ENCODE results near the gene TGM2. TPM values are rescaled to one million over a fixed set of nuclear protein-coding genes. Genes with fewer than 3 reads are reported as not detected.

Gene TGM2
- total RNA-seq, 1 donor from 2014 or later: 5.5 TPM

- no peaks in the 10 kb centered on the region for H3K27me3 ChIP-seq (ENCODE audit: control insufficient read depth, insufficient read depth, low read length)
These were observed 69.9 kb downstream of the TGM2 start for GRCh38 chr20:38095017-38095686.

DNA sequence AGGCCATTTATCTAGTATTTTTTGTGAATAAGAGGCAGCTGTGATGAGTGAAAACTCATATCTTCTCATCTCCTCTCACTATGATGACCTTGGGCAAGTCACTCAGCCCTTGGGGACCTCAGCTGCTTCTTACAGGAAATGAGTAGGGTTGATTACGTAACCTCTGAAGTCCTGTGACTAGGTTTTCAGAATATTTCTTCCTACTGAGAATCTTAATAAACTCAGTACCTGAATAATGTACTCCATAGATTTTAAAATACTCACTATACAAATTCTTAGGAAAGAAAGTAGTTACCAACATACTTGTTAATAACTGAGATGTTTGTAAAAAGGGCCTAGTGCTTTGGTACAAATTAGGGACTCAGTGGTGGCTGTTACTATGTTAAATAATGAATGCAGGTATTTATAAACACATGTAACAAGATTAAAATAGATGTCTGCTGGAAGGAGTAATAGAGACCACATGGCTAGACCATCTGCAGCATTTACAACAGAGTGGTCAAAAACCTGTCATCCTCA lies 70.6 kb downstream of the TGM2 start:
- Histone ChIP-seq H3K27me3 (ENCODE audit: control insufficient read depth, insufficient read depth, low read length) (no peaks in the 10 kb centered on the region), H3K4me3 (ENCODE audit: low read depth, low read length) (no peak overlapping the region), H3K36me3 (ENCODE audit: control insufficient read depth, insufficient read depth, low read length) (peaks cover 4% of the 10 kb centered on the region)
- TF ChIP-seq, protein P1, sequence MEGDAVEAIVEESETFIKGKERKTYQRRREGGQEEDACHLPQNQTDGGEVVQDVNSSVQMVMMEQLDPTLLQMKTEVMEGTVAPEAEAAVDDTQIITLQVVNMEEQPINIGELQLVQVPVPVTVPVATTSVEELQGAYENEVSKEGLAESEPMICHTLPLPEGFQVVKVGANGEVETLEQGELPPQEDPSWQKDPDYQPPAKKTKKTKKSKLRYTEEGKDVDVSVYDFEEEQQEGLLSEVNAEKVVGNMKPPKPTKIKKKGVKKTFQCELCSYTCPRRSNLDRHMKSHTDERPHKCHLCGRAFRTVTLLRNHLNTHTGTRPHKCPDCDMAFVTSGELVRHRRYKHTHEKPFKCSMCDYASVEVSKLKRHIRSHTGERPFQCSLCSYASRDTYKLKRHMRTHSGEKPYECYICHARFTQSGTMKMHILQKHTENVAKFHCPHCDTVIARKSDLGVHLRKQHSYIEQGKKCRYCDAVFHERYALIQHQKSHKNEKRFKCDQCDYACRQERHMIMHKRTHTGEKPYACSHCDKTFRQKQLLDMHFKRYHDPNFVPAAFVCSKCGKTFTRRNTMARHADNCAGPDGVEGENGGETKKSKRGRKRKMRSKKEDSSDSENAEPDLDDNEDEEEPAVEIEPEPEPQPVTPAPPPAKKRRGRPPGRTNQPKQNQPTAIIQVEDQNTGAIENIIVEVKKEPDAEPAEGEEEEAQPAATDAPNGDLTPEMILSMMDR (IDR thresholded peaks at IDR 0.05; ENCODE audit: insufficient read depth, low read length, severe bottlenecking): no peak
- FAIRE-seq: no peak
- peak; percentile 71 for DNase-seq (ENCODE audit: low read depth)

More at GRCh38 chr20:38095017-38095686, 69.9 kb downstream of the TGM2 start:
- FAIRE-seq (no peak), DNase-seq (ENCODE audit: low read depth) (no peak)
- TF ChIP-seq, protein P1 (IDR thresholded peaks at IDR 0.05; ENCODE audit: insufficient read depth, low read length, severe bottlenecking): no peak
- Histone ChIP-seq H3K4me3 (ENCODE audit: low read depth, low read length) (no peak overlapping the region), H3K36me3 (ENCODE audit: control insufficient read depth, insufficient read depth, low read length) (no peaks in the 10 kb centered on the region)

DNA sequence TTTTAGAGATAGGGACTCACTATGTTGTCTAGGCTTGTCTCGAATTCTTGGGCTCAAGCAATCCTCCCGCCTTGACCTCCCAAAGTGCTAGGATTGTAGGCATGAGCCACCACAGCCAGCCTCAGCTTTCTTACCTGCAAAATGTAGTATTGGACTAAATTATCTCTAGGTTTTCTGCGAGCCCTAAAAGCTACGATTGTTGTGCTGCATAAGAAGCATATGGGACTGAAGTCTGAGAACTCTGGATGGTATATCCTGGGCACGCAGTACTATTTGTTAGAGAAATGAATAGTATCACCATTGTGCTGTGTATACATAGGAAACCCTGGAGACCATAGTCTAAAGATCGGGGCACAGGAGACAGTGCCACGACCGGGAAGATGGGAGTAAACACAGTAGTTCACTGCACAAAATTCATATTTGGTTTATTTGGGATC lies 71.4 kb downstream of the TGM2 start:
- TF ChIP-seq, protein P1 (IDR thresholded peaks at IDR 0.05; ENCODE audit: insufficient read depth, low read length, severe bottlenecking): no peak
- FAIRE-seq: no peak

DNA sequence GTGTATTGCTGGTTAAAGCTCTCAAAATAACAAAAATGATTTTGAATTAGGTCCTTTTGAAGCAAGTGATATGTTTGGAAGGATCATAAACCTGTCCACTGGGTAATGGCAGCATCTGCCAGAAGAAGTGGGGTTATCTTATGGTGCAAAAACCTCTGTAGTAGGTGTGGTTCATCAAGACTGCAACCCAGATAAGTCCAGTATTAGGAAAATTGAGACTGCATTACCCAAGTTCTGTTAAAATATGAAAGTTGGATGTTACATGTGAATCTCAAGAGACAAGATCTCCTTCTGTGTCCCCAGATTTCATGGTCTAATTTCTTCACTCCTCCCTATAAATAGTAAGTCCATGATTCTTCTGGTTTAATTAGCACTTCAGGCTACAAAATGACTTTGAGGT lies 72.2 kb downstream of the TGM2 start:
- TF ChIP-seq, protein P1 (IDR thresholded peaks at IDR 0.05; ENCODE audit: insufficient read depth, low read length, severe bottlenecking): no peak
- DNase-seq (ENCODE audit: low read depth) (no peak), FAIRE-seq (no peak)
- no peaks in the 10 kb centered on the region for H3K27me3 ChIP-seq (ENCODE audit: control insufficient read depth, insufficient read depth, low read length)
- H3K4me3 ChIP-seq (ENCODE audit: low read depth, low read length): no peak overlapping the region
- H3K36me3 ChIP-seq (ENCODE audit: control insufficient read depth, insufficient read depth, low read length): peaks cover 5% of the 10 kb centered on the region

More for the DNA sequence above, 71.4 kb downstream of the TGM2 start:
- no peak for DNase-seq (ENCODE audit: low read depth)
- Histone ChIP-seq H3K27me3 (ENCODE audit: control insufficient read depth, insufficient read depth, low read length) (no peaks in the 10 kb centered on the region), H3K4me3 (ENCODE audit: low read depth, low read length) (no peak overlapping the region), H3K36me3 (ENCODE audit: control insufficient read depth, insufficient read depth, low read length) (peaks cover 4% of the 10 kb centered on the region)

DNA sequence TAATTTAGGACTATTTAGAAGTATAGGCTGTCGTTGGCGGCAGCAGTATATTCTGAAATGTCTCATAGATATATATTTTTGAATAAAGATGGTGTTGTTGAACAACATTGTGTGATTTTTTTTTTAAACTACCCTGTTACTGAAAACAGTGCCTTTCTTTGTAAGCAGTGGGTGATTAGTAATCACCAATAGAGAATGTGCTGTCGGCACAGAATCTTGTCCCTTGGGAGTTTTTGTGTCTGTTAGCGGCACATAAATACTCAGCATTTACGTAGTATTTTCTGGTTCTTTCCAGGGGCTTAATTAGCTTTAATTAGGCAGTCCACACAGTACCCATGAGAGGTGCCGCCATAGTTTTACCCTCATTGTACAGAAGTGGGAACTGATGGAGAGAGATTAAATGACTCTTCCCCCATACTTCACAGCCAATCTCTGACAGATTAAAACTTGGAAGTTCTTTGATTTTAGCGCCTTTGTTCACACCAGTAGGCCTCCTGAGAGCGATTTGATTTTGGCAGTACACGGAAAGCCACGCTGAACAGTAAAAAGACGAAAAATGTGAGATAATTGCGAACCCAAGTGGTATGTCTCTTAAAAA lies 72.7 kb downstream of the TGM2 start:
- TF ChIP-seq, protein P1 (IDR thresholded peaks at IDR 0.05; ENCODE audit: insufficient read depth, low read length, severe bottlenecking): no peak
- no peaks in the 10 kb centered on the region for H3K27me3 ChIP-seq (ENCODE audit: control insufficient read depth, insufficient read depth, low read length)
- DNase-seq (ENCODE audit: low read depth) (no peak), FAIRE-seq (no peak)
- no peak overlapping the region for H3K4me3 ChIP-seq (ENCODE audit: low read depth, low read length)
- H3K36me3 ChIP-seq (ENCODE audit: control insufficient read depth, insufficient read depth, low read length): peaks cover 7% of the 10 kb centered on the region

All from bronchial epithelial cell (primary cell).